PC-9 (cell line): ENCODE data around the gene CSGALNACT2. TPM values are rescaled to one million over a fixed set of nuclear protein-coding genes. Genes with fewer than 3 reads are reported as not detected.

Source experiments
- BruUV-seq: library from RNA; stranded (reverse); fragments of 400-500 nt; replicated peaks from 2 replicates; lab custom pipeline; 2021; lab: Mats Ljungman, UMichigan
- CTCF ChIA-PET: fragments of 300-600 bp; sonication (Branson Sonifier 250); formaldehyde crosslinking; loops from one replicate; lab custom pipeline; 2022; ENCODE audit warnings: antibody characterized with exemption; lab: Charles Lee
- POLR2A ChIA-PET: fragments of 300-600 bp; sonication (Branson Sonifier 250); formaldehyde crosslinking; loops from one replicate; lab custom pipeline; 2022; ENCODE audit warnings: antibody characterized with exemption; ENCODE audit not compliant: unreplicated experiment; lab: Charles Lee
- DNase-seq, 2 experiments: peaks; one replicate each; pipeline versions ENCODE4 v3.0.0 to v3.0.0-alpha.2; 2015 to 2022; ENCODE audit warnings: mixed read lengths in 1 of 2
- H2AFZ ChIP-seq: fragments of 200-600 bp; sonication (generic); 2 replicates; pipeline ENCODE4 v1.8.1; 2017; ENCODE audit warnings: antibody characterized with exemption
- H3F3A ChIP-seq: fragments of 200-600 bp; sonication (generic); 2 replicates; pipeline ENCODE4 v1.8.1; 2017; ENCODE audit warnings: antibody characterized with exemption, mild to moderate bottlenecking, low read depth; ENCODE audit not compliant: insufficient read depth
- H3K27ac ChIP-seq: fragments of 200-600 bp; sonication (generic); 2 replicates; pipeline ENCODE4 v1.6.1; 2016; ENCODE audit warnings: mixed run types
- H3K27me3 ChIP-seq: fragments of 200-600 bp; sonication (generic); 2 replicates; pipeline ENCODE4 v1.6.1; 2016; ENCODE audit warnings: low read depth, mixed run types; ENCODE audit not compliant: insufficient read depth
- H3K36me3 ChIP-seq: fragments of 200-600 bp; sonication (generic); 2 replicates; pipeline ENCODE4 v1.6.1; 2016; ENCODE audit warnings: low read depth, mixed run types
- H3K4me1 ChIP-seq: fragments of 200-600 bp; sonication (generic); replicated peaks from 2 replicates; pipeline ENCODE4 v1.6.1; 2016; ENCODE audit warnings: mixed run types; ENCODE audit not compliant: insufficient read depth
- H3K4me2 ChIP-seq: fragments of 200-600 bp; sonication (generic); 2 replicates; pipeline ENCODE4 v1.6.1; 2017; ENCODE audit warnings: mixed run types
- H3K4me3 ChIP-seq: fragments of 200-600 bp; sonication (generic); 2 replicates; pipeline ENCODE4 v1.6.1; 2016; ENCODE audit warnings: mixed run types
- H3K79me2 ChIP-seq: fragments of 200-600 bp; sonication (generic); 2 replicates; pipeline ENCODE4 v1.6.1; 2017; ENCODE audit warnings: low read depth, mixed run types
- H3K9me2 ChIP-seq: fragments of 200-600 bp; sonication (generic); 2 replicates; pipeline ENCODE4 v1.8.1; 2017; ENCODE audit warnings: mild to moderate bottlenecking; ENCODE audit not compliant: insufficient read depth
- H3K9me3 ChIP-seq: fragments of 200-600 bp; sonication (generic); 2 replicates; pipeline ENCODE4 v1.8.1; 2016; ENCODE audit warnings: low read depth; ENCODE audit not compliant: insufficient read depth
- H4K20me1 ChIP-seq: fragments of 200-600 bp; sonication (generic); 2 replicates; pipeline ENCODE4 v1.8.1; 2017; ENCODE audit not compliant: insufficient read depth
- CTCF ChIP-seq: fragments of 200-600 bp; sonication (generic); conservative IDR thresholded peaks from 2 replicates; pipeline ENCODE4 v1.6.1; 2017; ENCODE audit warnings: mixed run types, antibody characterized with exemption, mild to moderate bottlenecking, moderate library complexity
- EZH2 ChIP-seq: fragments of 200-600 bp; sonication (generic); IDR thresholded peaks from 2 replicates; pipeline ENCODE4 v1.8.0; 2017; ENCODE audit warnings: antibody characterized with exemption, low read depth
- intact Hi-C: fragments of 100-400 bp; cut with micrococcal nuclease; formaldehyde crosslinking; loops from one replicate; pipeline ENCODE4 v1.10.0; 2022; ENCODE audit not compliant: unreplicated experiment
- total RNA-seq: library from RNA; stranded (reverse); gene quantifications from 2 replicates; pipeline ENCODE4 v1.2.3, GENCODE V29; 2021

Gene CSGALNACT2
- total RNA-seq, 1 experiment from 2014 or later, result 7.2 TPM

GRCh38 chr10:43210556-43210955 is 72.3 kb downstream of the CSGALNACT2 start:
- H4K20me1 ChIP-seq, result no peaks in the 10 kb centered on the region
- TF ChIP-seq EZH2 (no peak), CTCF (no peak)
- H3K36me3 ChIP-seq, result no peaks in the 10 kb centered on the region
- DNase-seq, result no peak
- H3K9me3 ChIP-seq, result no peaks in the 10 kb centered on the region
- H3K4me2 ChIP-seq, result no peak overlapping the region
- POLR2A ChIA-PET, result interaction anchor here (0.5 kb wide), 1 partner anchor 118 kb away, joined by 4 read pairs; no protein-coding TSS in a partner anchor
- H3K4me3 ChIP-seq, result no peak overlapping the region
- intact Hi-C loops, result no loop called here
- H3K27ac ChIP-seq, result no peak overlapping the region
- no TSS peak for BruUV-seq
- H3K27me3 ChIP-seq, result peaks cover under 1% of the 10 kb centered on the region; the same call in 1 of the 2 replicates
- no peaks in the 10 kb centered on the region for H3K4me1 ChIP-seq
- CTCF ChIA-PET, result no interaction called here
- H2AFZ ChIP-seq, result no peak overlapping the region
- H3F3A ChIP-seq, result no peaks in the 10 kb centered on the region; the same call in 1 of the 2 replicates
- H3K79me2 ChIP-seq, result no peaks in the 10 kb centered on the region
- no peaks in the 10 kb centered on the region for H3K9me2 ChIP-seq

GRCh38 chr10:43211030-43211429 is 72.8 kb downstream of the CSGALNACT2 start:
- H3F3A ChIP-seq, result no peaks in the 10 kb centered on the region
- TF ChIP-seq CTCF (no peak), EZH2 (no peak)
- ChIA-PET POLR2A (interaction anchor here (0.5 kb wide), 1 partner anchor 117 kb away, joined by 4 read pairs; no protein-coding TSS in a partner anchor), CTCF (no interaction called here)
- peaks cover 3% of the 10 kb centered on the region; the same call in 1 of the 2 replicates for H3K27me3 ChIP-seq
- H3K9me2 ChIP-seq, result no peaks in the 10 kb centered on the region
- intact Hi-C loops, result no loop called here
- H4K20me1 ChIP-seq, result no peaks in the 10 kb centered on the region
- no peaks in the 10 kb centered on the region for H3K9me3 ChIP-seq
- no peaks in the 10 kb centered on the region for H3K79me2 ChIP-seq
- H2AFZ ChIP-seq, result no peak overlapping the region
- no peak overlapping the region for H3K4me3 ChIP-seq
- no peak overlapping the region for H3K27ac ChIP-seq
- H3K36me3 ChIP-seq, result no peaks in the 10 kb centered on the region
- H3K4me2 ChIP-seq, result no peak overlapping the region
- BruUV-seq, result no TSS peak
- no peak for DNase-seq
- H3K4me1 ChIP-seq, result no peaks in the 10 kb centered on the region

GRCh38 chr10:43211431-43212042 is 73.3 kb downstream of the CSGALNACT2 start:
- Histone ChIP-seq H3K4me2 (no peak overlapping the region), H3K9me3 (no peaks in the 10 kb centered on the region), H3K27ac (no peak overlapping the region), H2AFZ (no peak overlapping the region), H3K27me3 (peaks cover 3% of the 10 kb centered on the region), H4K20me1 (no peaks in the 10 kb centered on the region), H3K9me2 (no peaks in the 10 kb centered on the region), H3F3A (no peaks in the 10 kb centered on the region), H3K4me3 (no peak overlapping the region), H3K79me2 (no peaks in the 10 kb centered on the region), H3K36me3 (no peaks in the 10 kb centered on the region), H3K4me1 (no peaks in the 10 kb centered on the region)
- BruUV-seq, result no TSS peak
- ChIA-PET POLR2A (no interaction called here), CTCF (no interaction called here)
- TF ChIP-seq EZH2 (no peak), CTCF (no peak)
- DNase-seq, result no peak
- intact Hi-C loops, result no loop called here
